RWPE1 (cell line): ENCODE measurements around the gene LRRFIP1.

Experiments used
- CTCF ChIA-PET: fragments of 350-600 bp; sonication (Branson Sonifier 250); formaldehyde crosslinking; extraction: SDS; loops from one replicate; lab custom pipeline; 2021; lab: Yijun Ruan, JAX
- POLR2A ChIA-PET: fragments of 400-600 bp; formaldehyde crosslinking; extraction: SDS; loops from one replicate; lab custom pipeline; 2020; ENCODE audit warnings: antibody characterized with exemption; ENCODE audit not compliant: low non-redundant PET; lab: Yijun Ruan, JAX
- DNase-seq: peaks from one replicate; pipeline ENCODE4 v3.0.0; 2012; ENCODE audit warnings: low spot score
- H3K27ac ChIP-seq: fragments of 450-650 bp; 2 replicates; pipeline ENCODE4 v1.5.1; 2017
- TF ChIP-seq, protein P1 (sequence below): fragments of 450-650 bp; conservative IDR thresholded peaks from 2 replicates; pipeline ENCODE4 v1.5.1; 2017; ENCODE audit warnings: low read depth, mild to moderate bottlenecking

Gene LRRFIP1

DNA sequence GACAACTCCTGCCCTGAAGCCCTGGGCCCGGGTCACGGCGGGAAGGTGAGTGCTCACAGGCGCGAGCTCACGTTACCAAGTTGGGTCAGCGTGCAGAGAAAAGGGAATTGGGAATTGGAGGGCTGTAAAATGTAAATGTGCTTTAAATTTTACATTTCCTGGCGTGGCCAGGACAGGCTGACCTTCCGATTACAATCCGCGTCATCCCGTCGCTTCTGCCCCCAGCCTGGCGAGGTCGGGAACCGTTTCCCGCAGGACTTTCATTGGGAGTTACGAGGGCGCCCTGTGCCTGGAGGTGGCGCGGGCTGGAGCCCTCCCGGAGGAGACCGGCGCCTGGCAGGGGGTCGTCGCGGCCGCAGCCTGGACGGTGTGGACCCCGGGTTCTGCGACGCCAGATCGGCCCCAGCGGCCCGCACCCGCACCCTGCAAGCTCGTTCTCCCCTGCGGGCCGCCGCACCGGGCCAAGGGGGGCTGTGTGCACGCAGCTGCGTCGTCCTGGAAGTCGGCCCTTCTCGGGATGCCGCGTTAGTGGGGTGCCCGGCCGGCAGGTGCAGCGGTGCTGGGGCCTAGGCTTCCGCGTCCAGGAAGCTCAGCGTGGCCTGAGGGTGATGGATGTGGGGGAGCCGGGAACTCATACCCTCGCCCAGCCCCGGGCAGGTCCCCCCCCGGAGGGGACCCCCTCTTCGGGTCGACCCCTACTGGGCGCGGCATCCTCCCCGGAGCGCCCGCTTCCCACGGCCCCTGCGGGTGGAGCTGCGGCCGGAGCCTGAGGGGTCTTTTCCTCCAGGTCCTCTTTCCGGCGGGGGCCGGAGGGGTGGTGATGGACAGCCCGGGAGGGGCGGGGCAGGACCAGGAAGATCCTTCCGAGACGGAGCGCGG lies 63.9 kb downstream of the LRRFIP1 start:
- DNase-seq: no peak
- ChIA-PET POLR2A (no interaction called here), CTCF (interaction anchor here (1.1 kb wide), 1 partner anchor 18 kb away, joined by 3 read pairs; no protein-coding TSS in a partner anchor)
- TF ChIP-seq, protein P1, sequence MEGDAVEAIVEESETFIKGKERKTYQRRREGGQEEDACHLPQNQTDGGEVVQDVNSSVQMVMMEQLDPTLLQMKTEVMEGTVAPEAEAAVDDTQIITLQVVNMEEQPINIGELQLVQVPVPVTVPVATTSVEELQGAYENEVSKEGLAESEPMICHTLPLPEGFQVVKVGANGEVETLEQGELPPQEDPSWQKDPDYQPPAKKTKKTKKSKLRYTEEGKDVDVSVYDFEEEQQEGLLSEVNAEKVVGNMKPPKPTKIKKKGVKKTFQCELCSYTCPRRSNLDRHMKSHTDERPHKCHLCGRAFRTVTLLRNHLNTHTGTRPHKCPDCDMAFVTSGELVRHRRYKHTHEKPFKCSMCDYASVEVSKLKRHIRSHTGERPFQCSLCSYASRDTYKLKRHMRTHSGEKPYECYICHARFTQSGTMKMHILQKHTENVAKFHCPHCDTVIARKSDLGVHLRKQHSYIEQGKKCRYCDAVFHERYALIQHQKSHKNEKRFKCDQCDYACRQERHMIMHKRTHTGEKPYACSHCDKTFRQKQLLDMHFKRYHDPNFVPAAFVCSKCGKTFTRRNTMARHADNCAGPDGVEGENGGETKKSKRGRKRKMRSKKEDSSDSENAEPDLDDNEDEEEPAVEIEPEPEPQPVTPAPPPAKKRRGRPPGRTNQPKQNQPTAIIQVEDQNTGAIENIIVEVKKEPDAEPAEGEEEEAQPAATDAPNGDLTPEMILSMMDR: no peak
- H3K27ac ChIP-seq: peak overlapping the region; percentile 98

DNA sequence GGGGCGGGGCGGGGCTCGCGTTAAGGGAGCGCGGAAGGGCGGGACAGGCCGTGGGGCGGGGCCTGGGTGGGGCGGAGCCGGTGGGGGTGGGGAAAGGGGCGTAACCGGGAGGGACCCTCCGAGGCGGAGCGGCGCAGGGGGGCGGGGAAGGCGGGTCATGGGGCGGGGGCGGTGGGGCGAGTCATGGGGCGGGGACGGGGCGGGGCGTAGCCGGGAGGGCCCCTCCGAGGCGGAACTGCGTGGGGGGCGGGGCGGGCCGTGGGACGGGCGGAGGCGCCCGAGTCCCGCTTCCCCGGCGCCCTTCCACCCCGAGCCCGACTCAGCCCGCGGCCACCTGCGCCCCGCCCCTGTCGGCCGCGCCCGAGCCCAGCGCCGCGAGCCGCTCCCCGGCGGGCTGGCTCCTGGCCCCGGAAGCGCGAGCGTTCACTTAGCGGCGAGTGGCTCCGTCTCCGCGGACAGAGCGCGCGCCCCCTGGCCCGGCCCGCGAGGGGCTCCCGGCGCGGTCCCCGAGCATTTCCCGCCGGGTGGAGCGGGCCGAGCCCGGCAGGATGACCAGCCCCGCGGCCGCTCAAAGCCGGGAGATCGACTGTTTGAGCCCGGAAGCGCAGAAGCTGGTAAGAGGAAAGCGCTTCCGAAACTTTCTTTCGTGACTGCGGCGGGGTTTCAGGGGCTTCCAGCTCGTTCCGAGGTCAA lies 64.7 kb downstream of the LRRFIP1 start:
- DNase-seq: peak; percentile 96

DNA sequence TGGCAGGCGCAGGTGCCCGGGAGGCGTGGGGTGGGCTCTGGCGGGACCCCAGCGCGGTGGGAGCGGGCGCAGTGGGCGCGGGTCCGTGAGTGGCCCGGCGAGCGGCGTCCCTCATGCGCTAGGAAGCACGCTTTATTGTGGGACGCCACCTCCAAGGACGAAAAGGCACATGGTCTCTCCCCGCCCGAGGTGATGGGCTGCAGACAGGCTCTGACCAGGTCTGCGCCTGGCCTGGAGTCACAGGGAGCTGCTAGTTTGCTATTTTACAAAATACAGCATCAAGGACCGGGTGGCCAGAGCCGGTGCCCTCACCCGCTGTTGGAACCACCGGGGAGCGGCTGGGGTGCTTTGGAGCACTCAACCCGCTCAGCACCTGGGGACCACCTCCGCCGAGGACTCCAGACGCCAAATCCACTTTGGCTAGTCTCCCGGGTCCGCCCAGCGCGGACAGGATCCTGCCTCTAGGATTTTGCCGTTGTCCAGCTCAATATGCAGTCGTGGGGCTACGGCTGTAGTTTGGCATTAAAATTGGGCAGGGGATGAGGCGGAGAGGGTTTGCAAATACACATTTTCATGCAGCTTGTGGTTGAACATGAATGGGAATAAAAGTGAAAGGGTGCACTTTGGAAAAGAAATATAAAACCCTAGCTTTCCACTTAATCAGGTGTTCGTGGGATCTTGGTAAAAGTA lies 65.4 kb downstream of the LRRFIP1 start:
- CTCF ChIA-PET: interaction anchor here (0.5 to 2.9 kb wide), 3 partner anchors 50 to 613 kb away, joined by 3 to 12 read pairs (median 3); no protein-coding TSS in a partner anchor
- peak overlapping the region; percentile 98 for H3K27ac ChIP-seq
- POLR2A ChIA-PET: interaction anchor here (0.6 kb wide), 1 partner anchor 397 kb away, joined by 3 read pairs; no protein-coding TSS in a partner anchor
- DNase-seq: no peak
- TF ChIP-seq, protein P1: no peak

More for the DNA sequence above, 64.7 kb downstream of the LRRFIP1 start:
- TF ChIP-seq, protein P1: no peak
- peak overlapping the region; percentile 98 for H3K27ac ChIP-seq
- ChIA-PET CTCF (interaction anchor here (0.5 to 2.9 kb wide), 3 partner anchors 18 to 614 kb away, joined by 3 to 12 read pairs (median 3); no protein-coding TSS in a partner anchor), POLR2A (no interaction called here)

DNA sequence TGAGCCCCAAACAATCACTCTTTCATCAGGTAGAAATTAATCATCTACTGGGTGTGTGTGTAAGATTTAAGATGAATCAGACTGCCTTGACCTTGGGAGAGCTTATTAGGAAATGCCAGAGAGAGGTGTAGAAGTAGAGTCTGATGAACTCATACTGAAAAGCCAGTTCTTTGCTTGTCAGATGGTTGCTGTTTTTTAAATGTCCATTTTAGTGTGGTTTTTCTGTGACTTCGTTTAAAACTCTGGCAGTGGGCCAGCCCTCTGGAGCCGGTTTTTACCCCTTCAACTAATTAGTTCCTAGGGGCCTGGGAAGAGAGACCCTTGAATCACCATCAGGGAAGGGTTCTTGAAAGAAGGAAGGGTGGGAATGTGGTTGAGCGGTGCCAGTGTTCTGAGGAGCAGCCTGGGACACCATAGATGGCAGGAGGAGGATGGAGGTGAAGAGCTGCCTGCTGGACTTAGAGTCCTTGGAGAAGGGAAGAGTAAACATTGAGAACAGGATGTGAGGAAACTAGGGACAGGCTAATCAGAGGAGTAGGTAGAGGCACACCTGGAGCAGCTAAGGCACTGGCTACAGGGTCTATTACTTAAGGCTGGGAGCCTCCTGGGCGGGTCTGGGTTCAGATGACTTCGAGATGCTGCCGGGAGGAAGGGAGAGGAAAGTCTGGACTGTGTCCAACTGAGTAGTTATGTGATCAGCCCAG lies 66.1 kb downstream of the LRRFIP1 start:
- ChIA-PET CTCF (interaction anchor here (0.6 to 2.9 kb wide), 3 partner anchors 31 to 51 kb away, joined by 3 to 12 read pairs (median 8); no protein-coding TSS in a partner anchor), POLR2A (interaction anchor here (0.6 kb wide), 1 partner anchor 396 kb away, joined by 3 read pairs; no protein-coding TSS in a partner anchor)
- TF ChIP-seq, protein P1: no peak
- H3K27ac ChIP-seq: peak overlapping the region; percentile 98
- peak; percentile 86 for DNase-seq

DNA sequence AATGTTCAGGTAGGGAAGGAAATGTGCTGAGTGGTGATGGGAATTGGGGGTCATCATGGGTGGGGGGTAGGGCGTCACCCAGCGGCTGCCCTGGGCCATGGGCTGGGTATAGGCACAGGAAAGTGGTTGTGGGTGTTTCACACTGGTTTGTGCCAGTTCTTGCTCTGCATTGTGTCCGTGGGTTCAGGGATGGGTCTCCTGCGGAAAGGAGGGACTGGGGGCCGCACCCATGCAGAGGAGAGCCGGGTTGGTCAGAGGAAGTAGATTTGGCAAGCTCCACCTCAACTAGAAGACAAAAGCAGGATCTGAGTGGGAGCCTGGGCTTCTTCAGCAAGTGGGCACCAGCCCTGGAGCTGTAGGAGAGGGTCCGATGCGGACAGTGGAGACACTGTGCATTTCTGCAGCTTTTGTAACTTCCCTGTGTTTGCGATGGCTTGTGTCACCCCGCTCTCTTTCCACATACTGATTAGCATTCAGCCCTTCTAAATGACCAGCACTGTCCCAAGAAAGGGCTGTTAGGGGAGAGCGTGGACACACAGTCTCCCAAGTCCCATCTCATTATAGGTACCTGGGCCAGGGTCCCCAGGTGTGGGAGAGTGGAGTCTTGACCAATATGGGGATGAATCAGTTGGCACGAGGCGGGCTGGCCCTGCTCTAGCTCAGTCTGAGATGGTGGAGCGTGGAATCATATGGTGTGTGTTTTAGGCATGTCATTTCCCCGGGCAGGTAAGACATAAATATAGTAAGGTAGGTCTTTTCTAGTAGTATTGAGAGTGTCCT lies 67.2 kb downstream of the LRRFIP1 start:
- peak overlapping the region; percentile 98 for H3K27ac ChIP-seq
- POLR2A ChIA-PET: no interaction called here
- CTCF ChIA-PET: interaction anchor here (0.7 to 2.9 kb wide), 2 partner anchors 32 to 50 kb away, joined by 8 to 12 read pairs; no protein-coding TSS in a partner anchor
- no peak for DNase-seq
- TF ChIP-seq, protein P1: no peak
